ENCODE data around the gene DNAJC18. TPM values are rescaled to one million over a fixed set of nuclear protein-coding genes. Genes with fewer than 3 reads are reported as not detected.

DNAJC18 gene
- total and polyA plus RNA-seq, 7 experiments from 2014 or later = 2.2 to 9.7 (median 4.9) TPM

DNA sequence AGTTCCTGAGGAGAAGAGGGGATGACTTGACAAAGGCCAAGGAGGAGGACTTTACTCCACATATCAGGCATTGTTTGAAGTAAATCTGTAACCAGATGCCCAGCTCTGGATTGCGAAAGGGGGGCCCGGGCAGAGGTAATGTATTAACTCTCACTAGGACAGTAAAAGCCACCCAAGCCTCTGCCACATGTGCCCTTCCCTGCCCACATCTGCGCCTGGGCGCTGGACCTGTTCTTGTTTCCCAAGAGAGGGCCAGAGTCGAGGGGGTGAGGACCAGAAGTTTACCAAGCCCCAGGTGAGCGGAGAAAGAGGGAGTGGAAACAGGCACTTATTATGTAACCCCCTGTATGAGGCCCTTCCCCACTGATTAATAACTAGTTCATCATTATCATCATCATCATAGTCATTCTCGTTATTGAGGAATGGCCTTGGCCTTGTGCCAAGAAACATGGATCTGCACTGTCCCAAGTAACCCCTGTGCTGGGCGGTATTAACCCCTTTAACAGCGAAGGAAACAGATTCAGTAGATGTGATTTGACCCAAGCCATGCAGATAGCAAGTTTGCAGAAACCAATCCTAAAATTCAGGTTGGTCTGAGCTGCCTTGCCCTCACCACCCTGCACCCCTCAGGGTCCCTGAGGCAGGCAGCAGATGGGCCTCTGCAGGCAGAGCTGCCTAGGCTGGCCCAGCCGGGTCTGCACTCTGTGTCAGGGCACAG is 55.9 kb downstream of the DNAJC18 start, which contains the start of gene SLC23A1:
SLC23A1 (minus strand) TSS at position 23 of the 718 bp plus-strand sequence. CDS start 44 bp downstream, outside the sequence.
- H3K27me3 ChIP-seq (ENCODE audit: control insufficient read depth in 2 of 2, insufficient read depth in 2 of 2, low read length in 2 of 2) = no peaks in the 10 kb centered on the region
- H3K9me3 Mint-ChIP-seq = no peaks in the 10 kb centered on the region
- peak within 1 kb of the TSS in 6 of 10 donors; percentile 9 to 85 (median 44) for H3K4me3 Mint-ChIP-seq

DNA sequence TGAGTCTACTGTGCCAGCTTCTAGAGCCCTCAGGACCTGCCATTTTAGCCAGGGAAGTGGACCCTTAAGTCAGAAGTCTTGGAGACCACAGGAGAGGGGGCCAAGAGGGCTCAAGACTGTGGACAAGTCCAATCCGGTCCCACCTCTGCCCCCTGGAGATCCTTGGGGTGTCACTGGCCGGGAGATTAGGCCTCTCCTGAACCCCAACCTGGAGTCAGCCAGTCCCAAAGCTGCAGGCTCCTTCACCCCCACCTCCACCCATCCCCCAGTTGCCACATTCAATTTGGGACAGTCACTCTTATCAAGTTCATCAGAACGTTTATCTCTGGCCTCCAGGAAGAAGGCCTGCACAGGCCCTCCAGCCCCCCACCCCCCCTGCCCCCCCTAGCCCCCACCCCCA is 56.5 kb downstream of the DNAJC18 start:
- no peak overlapping the region for H3K27ac Mint-ChIP-seq
- ChIA-PET CTCF (no interaction called here), POLR2A (no interaction called here)
- peaks cover 0 to 3% (median 0%) of the 10 kb centered on the region in 5 donors for H3K36me3 Mint-ChIP-seq
- DNase-seq (no peak), ATAC-seq (no peak)
- peaks cover 21 to 47% (median 28%) of the 10 kb centered on the region in 7 donors for H3K4me1 Mint-ChIP-seq
- H3K4me3 ChIP-seq (ENCODE audit: low read length) = no peak overlapping the region
- no peaks in the 10 kb centered on the region for H3K27me3 ChIP-seq (ENCODE audit: control insufficient read depth in 2 of 2, insufficient read depth in 2 of 2, low read length in 2 of 2)
- H3K27ac ChIP-seq (ENCODE audit: low read depth, low read length) = no peak overlapping the region
- H3K27me3 Mint-ChIP-seq = no peaks in the 10 kb centered on the region
- H3K4me3 Mint-ChIP-seq = no peak overlapping the region
- intact Hi-C loops (cut with micrococcal nuclease) = no loop called here
- H3K36me3 ChIP-seq (ENCODE audit: control insufficient read depth in 2 of 3, insufficient read depth in 3 of 3, low read length in 3 of 3) = no peaks in the 10 kb centered on the region
- no peaks in the 10 kb centered on the region for H3K9me3 ChIP-seq (ENCODE audit: control insufficient read depth in 2 of 3, low read length in 3 of 3)
- H3K9me3 Mint-ChIP-seq = no peaks in the 10 kb centered on the region
- peaks cover 7 to 12% of the 10 kb centered on the region in 2 donors for H3K4me1 ChIP-seq (ENCODE audit: control insufficient read depth in 2 of 2, insufficient read depth in 2 of 2, low read length in 2 of 2)

More for the DNA sequence above, 55.9 kb downstream of the DNAJC18 start, which contains the start of gene SLC23A1:
- Histone ChIP-seq H3K9me3 (ENCODE audit: control insufficient read depth in 2 of 3, low read length in 3 of 3) (no peaks in the 10 kb centered on the region), H3K27ac (ENCODE audit: low read depth, low read length) (no peak within 1 kb of the TSS), H3K36me3 (ENCODE audit: control insufficient read depth in 2 of 3, insufficient read depth in 3 of 3, low read length in 3 of 3) (no peaks in the 10 kb centered on the region), H3K4me3 (ENCODE audit: low read length) (no peak within 1 kb of the TSS), H3K4me1 (ENCODE audit: control insufficient read depth in 2 of 2, insufficient read depth in 2 of 2, low read length in 2 of 2) (peaks cover 7 to 12% of the 10 kb centered on the region in 2 donors)
- Mint-ChIP-seq H3K27me3 (no peaks in the 10 kb centered on the region), H3K4me1 (peaks cover 21 to 53% (median 28%) of the 10 kb centered on the region in 7 donors), H3K36me3 (peaks cover 0 to 3% (median 0%) of the 10 kb centered on the region in 5 donors), H3K27ac (peak within 1 kb of the TSS in 4 of 9 donors; percentile 34 to 98 (median 68))
- ATAC-seq = no peak
- POLR2A ChIA-PET = no interaction called here
- intact Hi-C loops (cut with micrococcal nuclease) = no loop called here
- DNase-seq = no peak
- CTCF ChIA-PET = no interaction called here

DNA sequence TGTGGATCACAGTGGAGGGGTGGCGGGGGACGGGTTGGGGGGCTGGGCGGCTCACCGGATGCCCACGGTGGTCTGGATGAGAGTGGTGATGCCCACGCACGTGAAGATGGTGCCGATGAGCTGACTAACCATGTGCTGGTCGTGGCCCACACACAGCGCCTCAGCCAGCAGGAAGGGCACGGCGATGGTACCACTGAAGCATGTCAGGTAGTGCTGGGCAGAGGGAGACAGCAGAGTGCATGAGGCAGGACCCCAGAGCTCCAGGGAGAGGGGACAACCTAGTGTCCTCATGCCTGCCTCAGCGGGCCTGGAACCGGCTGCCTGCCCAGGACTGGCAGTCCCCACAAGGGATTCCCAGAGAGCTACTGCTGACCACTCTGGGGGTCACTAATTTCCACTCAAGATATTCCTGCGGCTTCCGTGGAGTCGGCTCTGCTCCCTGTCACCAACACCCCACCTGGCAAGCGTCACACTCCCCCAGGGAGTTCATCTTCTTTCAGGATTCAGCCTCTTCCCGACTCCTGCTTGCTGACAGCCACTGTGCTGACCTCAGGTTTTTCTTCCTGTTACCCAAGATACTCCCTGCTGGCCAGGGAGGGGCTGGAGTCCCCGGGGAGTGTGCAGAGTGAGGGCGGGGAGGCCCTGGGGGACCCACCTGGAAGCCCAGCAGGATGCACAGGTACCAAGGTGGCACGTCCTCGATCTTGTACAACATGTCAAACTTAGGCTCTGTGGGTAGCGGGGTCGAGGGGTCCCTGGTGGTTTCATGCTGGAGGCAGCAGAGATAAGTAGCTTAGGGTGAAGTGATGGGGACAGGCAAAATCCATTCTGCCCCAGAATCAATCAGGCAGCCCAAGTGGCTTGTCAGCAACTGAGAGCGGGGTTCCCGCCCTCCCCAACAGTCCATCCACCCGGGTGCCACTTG is 57.2 kb downstream of the DNAJC18 start:
- no peaks in the 10 kb centered on the region for H3K9me3 Mint-ChIP-seq
- H3K36me3 Mint-ChIP-seq = peaks cover 0 to 7% (median 7%) of the 10 kb centered on the region in 5 donors
- H3K9me3 ChIP-seq (ENCODE audit: control insufficient read depth in 2 of 3, low read length in 3 of 3) = no peaks in the 10 kb centered on the region
- POLR2A ChIA-PET = no interaction called here
- no peaks in the 10 kb centered on the region for H3K27me3 Mint-ChIP-seq
- H3K27ac ChIP-seq (ENCODE audit: low read depth, low read length) = no peak overlapping the region
- H3K4me1 ChIP-seq (ENCODE audit: control insufficient read depth in 2 of 2, insufficient read depth in 2 of 2, low read length in 2 of 2) = peaks cover 7 to 12% of the 10 kb centered on the region in 2 donors
- CTCF ChIA-PET = no interaction called here
- intact Hi-C loops (cut with micrococcal nuclease) = no loop called here
- H3K4me3 ChIP-seq (ENCODE audit: low read length) = no peak overlapping the region
- ATAC-seq = no peak
- H3K27ac Mint-ChIP-seq = peak overlapping the region in 1 of 9 donors; percentile 62
- H3K4me1 Mint-ChIP-seq = peaks cover 21 to 44% (median 28%) of the 10 kb centered on the region in 7 donors
- no peaks in the 10 kb centered on the region for H3K36me3 ChIP-seq (ENCODE audit: control insufficient read depth in 2 of 3, insufficient read depth in 3 of 3, low read length in 3 of 3)
- H3K4me3 Mint-ChIP-seq = peak overlapping the region in 1 of 10 donors; percentile 34
- DNase-seq = no peak
- no peaks in the 10 kb centered on the region for H3K27me3 ChIP-seq (ENCODE audit: control insufficient read depth in 2 of 2, insufficient read depth in 2 of 2, low read length in 2 of 2)

DNA sequence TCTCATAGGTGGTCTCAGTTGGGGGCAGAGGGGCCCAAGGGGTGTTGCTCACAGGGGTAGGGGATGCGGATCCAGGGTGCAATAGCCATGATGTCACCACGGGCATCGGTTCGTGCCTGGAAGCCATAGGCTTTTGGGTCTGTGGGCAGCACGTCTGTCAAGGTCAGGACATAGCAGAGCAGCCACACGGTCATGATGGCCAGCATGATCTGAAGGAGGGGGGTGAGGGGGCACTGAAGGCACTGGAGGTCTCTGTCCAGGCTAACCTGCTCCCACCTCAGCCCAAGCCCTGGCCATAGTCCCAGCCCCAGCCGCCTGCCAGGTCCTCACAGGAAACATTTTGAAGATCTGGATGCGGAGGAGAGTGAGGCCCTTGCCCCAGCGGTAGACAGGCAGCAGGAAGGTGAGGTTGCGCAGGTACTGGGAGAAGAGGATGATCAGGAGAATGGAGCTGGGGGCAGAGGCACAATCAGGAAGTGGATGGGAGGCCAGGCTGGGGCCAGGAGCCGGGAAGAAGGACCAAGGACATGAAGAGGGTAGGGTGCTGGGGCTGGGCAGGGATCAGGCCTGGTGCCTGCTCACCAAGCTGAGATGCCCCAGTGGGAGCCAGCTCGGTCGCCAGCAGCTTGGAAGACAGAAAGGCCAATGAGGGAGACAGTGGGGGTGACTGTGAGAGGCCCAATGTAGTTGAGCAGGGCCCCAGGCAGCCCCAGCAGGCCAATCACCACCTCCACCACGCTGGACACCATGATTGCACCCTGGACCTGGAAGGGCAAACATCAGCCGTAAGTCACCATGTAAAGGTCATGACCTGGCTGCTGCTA is 59.5 kb downstream of the DNAJC18 start:
- ATAC-seq (no peak), DNase-seq (no peak)
- Mint-ChIP-seq H3K4me1 (peaks cover 6 to 21% (median 11%) of the 10 kb centered on the region in 7 donors), H3K9me3 (no peaks in the 10 kb centered on the region), H3K27ac (peak overlapping the region in 3 of 9 donors; percentile 16 to 72 (median 31)), H3K27me3 (no peaks in the 10 kb centered on the region), H3K36me3 (peaks cover 0 to 12% (median 8%) of the 10 kb centered on the region in 5 donors), H3K4me3 (no peak overlapping the region)
- POLR2A ChIA-PET = no interaction called here
- intact Hi-C loops (cut with micrococcal nuclease) = no loop called here
- CTCF ChIA-PET = interaction anchor here (0.6 kb wide), 1 partner anchor 75 kb away, joined by 3 read pairs; no protein-coding TSS in a partner anchor
- H3K36me3 ChIP-seq (ENCODE audit: control insufficient read depth in 2 of 3, insufficient read depth in 3 of 3, low read length in 3 of 3) = no peaks in the 10 kb centered on the region
- H3K27ac ChIP-seq (ENCODE audit: low read depth, low read length) = no peak overlapping the region
- H3K9me3 ChIP-seq (ENCODE audit: control insufficient read depth in 2 of 3, low read length in 3 of 3) = no peaks in the 10 kb centered on the region
- peaks cover 6 to 7% of the 10 kb centered on the region in 2 donors for H3K4me1 ChIP-seq (ENCODE audit: control insufficient read depth in 2 of 2, insufficient read depth in 2 of 2, low read length in 2 of 2)
- H3K27me3 ChIP-seq (ENCODE audit: control insufficient read depth in 2 of 2, insufficient read depth in 2 of 2, low read length in 2 of 2) = no peaks in the 10 kb centered on the region
- H3K4me3 ChIP-seq (ENCODE audit: low read length) = no peak overlapping the region

DNA sequence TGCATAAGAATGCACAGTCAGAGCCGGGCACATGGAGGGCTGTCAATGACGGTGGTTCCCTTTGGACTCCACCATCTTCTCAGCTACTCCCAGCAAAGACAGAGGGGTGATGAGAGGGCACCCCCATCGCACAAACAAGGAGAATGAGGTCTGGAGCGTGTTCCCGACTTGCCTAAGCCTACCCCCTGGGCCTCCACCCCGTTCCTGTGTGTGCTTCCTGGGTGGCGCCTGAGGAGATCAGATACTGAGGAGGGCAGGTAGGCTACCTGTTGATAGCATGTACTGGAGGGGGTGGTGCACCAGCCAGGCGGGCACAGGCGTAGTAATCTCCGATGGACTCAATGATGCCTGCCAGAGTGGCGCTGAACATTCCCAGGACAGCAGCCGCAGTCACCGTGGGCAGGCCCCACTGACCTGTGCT is 60.4 kb downstream of the DNAJC18 start:
- DNase-seq (no peak), ATAC-seq (no peak)
- CTCF ChIA-PET = no interaction called here
- H3K27me3 ChIP-seq (ENCODE audit: control insufficient read depth in 2 of 2, insufficient read depth in 2 of 2, low read length in 2 of 2) = no peaks in the 10 kb centered on the region
- POLR2A ChIA-PET = no interaction called here
- no peak overlapping the region for H3K27ac ChIP-seq (ENCODE audit: low read depth, low read length)
- H3K4me3 ChIP-seq (ENCODE audit: low read length) = no peak overlapping the region
- H3K9me3 ChIP-seq (ENCODE audit: control insufficient read depth in 2 of 3, low read length in 3 of 3) = no peaks in the 10 kb centered on the region
- H3K4me3 Mint-ChIP-seq = no peak overlapping the region
- peaks cover 0 to 17% (median 5%) of the 10 kb centered on the region in 7 donors for H3K4me1 Mint-ChIP-seq
- peaks cover 0 to 14% (median 11%) of the 10 kb centered on the region in 5 donors for H3K36me3 Mint-ChIP-seq
- intact Hi-C loops (cut with micrococcal nuclease) = no loop called here
- H3K27ac Mint-ChIP-seq = peak overlapping the region in 3 of 9 donors; percentile 31 to 90 (median 36)
- H3K27me3 Mint-ChIP-seq = no peaks in the 10 kb centered on the region
- no peaks in the 10 kb centered on the region for H3K4me1 ChIP-seq (ENCODE audit: control insufficient read depth in 2 of 2, insufficient read depth in 2 of 2, low read length in 2 of 2)
- H3K36me3 ChIP-seq (ENCODE audit: control insufficient read depth in 2 of 3, insufficient read depth in 3 of 3, low read length in 3 of 3) = no peaks in the 10 kb centered on the region
- H3K9me3 Mint-ChIP-seq = no peaks in the 10 kb centered on the region
